Activated naive CD4-positive, alpha-beta T cell treated with anti-CD3 and anti-CD28 coated beads, Interleukin-2, amount 50 U/mL, for 16 hours (primary cell): ENCODE results near the gene LRP10.
A peak's percentile ranks its signal among the peaks of the same experiment; 100 is the strongest.

Experiments
- DNase-seq: peaks from one replicate; pipeline ENCODE4 v3.0.0-alpha.2; 2020

LRP10 gene

DNA sequence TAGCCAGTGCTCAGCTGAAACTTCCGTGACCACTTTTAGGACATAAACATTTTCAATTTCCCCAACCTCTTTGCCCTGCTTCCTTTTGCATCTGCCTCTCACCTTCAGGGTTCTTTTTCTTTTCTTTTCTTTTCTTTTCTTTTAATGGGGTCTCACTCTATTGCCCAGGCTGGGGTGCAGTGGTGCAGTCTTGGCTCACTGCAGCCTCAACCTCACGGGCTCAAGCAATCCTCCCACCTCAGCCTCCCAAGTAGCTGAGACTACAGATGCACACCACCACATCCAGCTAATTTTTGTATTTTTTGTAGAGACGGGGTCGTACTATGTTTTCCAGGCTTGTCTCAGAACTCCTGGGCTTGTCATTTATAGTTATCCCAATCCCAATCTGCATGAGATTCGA, 4.7 kb upstream of the LRP10 start:
- DNase-seq: no peak

DNA sequence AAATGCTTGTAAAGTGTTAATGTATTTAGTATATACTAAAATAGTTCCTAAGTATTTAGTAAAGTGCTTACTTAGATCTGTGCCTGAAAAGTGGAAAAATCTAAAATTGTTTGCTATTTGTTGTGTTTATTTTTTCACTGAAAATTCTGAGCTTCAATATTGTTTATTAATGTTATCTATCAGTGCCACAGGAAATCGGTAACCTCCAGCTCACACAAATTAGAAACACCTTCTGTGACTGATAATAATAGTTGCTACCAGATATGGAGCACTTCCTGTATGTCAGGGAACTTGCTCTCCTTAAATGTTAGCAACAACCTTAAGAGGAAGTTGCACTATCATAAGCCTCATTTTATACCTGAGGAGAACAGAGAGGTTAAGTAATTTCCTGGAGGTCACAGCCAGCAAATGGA, 723 bp upstream of the LRP10 start:
- DNase-seq: no peak

DNA sequence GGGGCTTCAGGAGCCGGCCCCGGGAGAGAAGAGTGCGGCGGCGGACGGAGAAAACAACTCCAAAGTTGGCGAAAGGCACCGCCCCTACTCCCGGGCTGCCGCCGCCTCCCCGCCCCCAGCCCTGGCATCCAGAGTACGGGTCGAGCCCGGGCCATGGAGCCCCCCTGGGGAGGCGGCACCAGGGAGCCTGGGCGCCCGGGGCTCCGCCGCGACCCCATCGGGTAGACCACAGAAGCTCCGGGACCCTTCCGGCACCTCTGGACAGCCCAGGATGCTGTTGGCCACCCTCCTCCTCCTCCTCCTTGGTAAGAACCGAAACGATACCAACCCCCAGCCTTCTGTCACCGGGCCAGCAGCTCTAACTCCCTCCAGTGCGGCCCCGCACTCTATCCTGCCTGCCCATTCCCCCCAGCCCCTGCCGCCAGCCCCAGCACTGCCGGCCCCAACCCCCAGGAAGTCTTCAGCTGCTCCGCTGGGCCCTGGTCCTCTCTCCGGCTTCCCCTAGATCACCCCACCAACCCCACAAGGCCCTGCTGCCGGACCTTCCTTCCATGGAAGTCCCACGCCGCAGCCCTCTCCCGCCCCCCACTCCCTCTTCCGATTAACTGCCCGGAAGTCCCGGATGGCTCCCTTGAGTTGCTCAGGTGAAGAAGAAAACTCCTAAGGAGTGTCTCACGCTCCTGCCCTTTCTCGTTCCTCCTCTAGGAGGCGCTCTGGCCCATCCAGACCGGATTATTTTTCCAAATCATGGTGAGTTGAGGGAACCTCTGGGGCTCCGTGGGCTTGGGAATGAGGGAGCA, 693 bp downstream of the LRP10 start:
- DNase-seq: peak; percentile 72

DNA sequence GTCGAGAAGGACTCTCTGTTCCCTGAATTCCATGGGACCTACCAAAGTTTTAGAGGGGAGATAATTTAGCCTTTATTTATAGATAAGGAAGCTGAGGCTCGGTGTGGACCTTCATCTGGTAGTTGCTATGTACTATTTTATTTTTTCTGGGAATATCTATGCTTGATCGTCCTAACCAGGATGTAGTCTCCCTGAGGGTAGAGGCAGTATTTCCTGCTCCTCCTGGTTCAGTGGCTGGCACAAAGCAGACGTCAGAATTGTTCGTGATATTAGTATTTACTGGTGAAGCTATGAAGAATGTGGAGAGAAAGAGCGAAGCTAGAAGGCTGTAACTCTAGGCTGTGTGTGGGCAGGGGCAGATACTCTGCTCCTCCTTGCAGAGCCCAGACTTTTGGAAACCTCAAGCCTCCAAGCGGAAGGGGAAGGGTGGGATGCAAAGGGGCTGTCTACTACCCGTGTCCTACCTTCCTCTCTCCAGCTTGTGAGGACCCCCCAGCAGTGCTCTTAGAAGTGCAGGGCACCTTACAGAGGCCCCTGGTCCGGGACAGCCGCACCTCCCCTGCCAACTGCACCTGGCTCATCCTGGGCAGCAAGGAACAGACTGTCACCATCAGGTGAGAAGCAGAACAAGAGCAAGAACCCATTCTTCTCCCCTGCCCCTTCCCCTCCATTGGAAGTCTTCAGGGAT, 1.4 kb downstream of the LRP10 start:
- DNase-seq: no peak

DNA sequence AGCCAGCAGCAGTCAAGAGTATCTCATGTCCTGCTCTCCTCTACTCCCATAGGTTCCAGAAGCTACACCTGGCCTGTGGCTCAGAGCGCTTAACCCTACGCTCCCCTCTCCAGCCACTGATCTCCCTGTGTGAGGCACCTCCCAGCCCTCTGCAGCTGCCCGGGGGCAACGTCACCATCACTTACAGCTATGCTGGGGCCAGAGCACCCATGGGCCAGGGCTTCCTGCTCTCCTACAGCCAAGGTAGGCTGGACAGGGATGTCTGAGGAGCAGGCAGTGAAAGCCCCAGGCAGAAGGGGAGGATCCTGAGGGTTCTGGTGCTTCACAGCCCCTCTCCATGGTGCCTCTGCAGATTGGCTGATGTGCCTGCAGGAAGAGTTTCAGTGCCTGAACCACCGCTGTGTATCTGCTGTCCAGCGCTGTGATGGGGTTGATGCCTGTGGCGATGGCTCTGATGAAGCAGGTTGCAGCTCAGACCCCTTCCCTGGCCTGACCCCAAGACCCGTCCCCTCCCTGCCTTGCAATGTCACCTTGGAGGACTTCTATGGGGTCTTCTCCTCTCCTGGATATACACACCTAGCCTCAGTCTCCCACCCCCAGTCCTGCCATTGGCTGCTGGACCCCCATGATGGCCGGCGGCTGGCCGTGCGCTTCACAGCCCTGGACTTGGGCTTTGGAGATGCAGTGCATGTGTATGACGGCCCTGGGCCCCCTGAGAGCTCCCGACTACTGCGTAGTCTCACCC, 3.6 kb downstream of the LRP10 start:
- DNase-seq: no peak

DNA sequence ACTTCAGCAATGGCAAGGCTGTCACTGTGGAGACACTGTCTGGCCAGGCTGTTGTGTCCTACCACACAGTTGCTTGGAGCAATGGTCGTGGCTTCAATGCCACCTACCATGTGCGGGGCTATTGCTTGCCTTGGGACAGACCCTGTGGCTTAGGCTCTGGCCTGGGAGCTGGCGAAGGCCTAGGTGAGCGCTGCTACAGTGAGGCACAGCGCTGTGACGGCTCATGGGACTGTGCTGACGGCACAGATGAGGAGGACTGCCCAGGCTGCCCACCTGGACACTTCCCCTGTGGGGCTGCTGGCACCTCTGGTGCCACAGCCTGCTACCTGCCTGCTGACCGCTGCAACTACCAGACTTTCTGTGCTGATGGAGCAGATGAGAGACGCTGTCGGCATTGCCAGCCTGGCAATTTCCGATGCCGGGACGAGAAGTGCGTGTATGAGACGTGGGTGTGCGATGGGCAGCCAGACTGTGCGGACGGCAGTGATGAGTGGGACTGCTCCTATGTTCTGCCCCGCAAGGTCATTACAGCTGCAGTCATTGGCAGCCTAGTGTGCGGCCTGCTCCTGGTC, 4.3 kb downstream of the LRP10 start:
- no peak for DNase-seq

DNA sequence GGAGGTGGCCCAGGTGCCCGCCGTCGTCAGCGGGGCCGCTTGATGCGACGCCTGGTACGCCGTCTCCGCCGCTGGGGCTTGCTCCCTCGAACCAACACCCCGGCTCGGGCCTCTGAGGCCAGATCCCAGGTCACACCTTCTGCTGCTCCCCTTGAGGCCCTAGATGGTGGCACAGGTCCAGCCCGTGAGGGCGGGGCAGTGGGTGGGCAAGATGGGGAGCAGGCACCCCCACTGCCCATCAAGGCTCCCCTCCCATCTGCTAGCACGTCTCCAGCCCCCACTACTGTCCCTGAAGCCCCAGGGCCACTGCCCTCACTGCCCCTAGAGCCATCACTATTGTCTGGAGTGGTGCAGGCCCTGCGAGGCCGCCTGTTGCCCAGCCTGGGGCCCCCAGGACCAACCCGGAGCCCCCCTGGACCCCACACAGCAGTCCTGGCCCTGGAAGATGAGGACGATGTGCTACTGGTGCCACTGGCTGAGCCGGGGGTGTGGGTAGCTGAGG, 5.5 kb downstream of the LRP10 start:
- no peak for DNase-seq

DNA sequence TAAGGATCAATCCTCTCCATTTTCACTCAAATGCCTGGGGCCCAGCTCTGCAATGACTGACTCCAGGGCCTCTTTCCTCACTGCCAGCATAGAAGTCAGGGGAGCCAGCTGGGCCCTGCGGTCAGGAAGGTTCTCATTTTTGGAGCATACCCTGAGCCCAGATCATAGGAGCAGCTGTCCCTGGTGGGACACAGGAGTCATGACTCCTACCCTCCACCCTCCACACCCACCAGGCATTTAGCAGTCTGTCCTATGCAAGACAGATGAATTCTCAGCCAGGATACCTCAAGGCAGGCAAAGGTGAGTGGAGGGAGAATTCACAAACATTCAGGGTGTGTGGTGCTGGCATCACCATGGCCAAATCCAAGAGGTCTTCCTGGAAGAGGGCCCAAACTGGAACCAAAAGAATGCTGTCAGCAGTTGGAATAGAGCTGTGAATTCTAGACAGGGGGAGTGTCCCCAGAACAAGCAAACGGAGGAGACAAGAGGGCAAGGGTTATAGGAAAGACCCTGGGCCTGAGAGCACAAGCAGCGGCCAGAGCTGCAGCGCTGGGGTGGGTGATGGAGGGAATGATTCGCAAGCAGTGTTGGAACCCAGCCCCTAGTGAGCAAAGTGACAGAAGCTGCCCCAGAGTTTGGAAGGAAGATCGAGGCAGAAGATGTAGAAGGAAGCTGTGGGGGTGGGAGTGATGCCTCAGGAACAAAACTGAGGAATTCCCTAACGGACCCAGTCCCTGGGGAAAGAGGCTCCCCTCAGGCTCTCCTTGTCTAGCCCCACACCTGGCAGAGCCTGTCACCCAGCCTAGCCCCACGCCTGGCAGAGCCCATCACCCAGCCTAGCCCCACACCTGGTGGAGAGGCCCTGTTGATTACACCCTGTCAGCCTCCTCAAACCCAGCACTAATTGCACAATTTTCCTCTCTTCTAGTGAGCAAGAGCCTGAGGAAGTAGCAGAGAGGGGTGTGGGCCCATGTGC, 7.0 kb downstream of the LRP10 start:
- DNase-seq: no peak

DNA sequence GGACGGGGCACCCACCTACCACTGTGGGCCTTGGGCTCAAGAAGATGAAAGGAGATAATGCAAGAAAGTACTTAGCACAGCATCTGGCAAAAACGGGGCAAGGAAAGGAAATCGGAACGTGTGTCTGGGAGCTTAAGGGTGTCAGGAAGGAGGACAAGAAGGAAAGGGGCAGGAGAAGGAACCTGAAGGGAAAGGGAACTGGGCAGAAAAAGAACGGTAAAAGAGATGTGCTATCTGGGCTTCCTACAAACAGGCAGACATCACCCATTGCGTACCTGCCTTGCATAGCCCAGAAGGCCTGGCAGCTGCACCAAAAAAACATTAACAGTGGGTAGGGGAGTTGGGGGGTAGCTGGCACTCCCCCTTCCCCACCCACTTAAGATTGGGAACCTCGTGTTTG, 10.5 kb downstream of the LRP10 start:
- DNase-seq: no peak

DNA sequence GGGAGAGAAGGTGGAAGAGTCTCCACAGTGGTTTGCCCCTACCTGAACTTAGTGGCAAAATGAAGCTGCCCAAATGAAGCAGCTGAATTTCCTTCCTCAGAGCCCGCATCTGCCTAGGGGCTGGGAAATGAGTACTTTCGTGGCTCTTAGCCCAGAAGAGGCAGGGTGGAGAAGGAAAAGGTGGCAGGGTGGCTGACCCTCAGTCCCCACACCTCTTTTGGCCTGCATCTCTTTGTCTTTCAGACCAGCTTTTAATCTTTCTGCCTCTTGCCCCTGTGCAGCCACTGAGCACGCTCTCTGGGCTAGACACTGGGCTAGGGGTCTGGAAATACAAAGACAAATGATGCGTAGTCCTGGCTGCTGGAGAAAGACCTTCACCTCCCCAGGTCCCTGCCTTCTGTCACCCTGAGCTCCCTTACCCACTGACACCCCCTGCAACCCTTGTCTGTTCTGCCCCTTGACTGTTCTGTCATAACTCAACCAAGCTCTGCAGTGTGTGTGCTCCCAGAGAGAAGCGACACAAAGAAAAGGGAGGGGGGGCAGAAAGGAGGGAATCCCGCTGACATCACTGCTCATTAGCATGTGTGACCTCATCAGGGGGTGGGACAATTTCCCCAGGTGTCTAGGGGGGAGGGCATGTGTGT, 11.1 kb downstream of the LRP10 start:
- DNase-seq: peak; percentile 58

DNA sequence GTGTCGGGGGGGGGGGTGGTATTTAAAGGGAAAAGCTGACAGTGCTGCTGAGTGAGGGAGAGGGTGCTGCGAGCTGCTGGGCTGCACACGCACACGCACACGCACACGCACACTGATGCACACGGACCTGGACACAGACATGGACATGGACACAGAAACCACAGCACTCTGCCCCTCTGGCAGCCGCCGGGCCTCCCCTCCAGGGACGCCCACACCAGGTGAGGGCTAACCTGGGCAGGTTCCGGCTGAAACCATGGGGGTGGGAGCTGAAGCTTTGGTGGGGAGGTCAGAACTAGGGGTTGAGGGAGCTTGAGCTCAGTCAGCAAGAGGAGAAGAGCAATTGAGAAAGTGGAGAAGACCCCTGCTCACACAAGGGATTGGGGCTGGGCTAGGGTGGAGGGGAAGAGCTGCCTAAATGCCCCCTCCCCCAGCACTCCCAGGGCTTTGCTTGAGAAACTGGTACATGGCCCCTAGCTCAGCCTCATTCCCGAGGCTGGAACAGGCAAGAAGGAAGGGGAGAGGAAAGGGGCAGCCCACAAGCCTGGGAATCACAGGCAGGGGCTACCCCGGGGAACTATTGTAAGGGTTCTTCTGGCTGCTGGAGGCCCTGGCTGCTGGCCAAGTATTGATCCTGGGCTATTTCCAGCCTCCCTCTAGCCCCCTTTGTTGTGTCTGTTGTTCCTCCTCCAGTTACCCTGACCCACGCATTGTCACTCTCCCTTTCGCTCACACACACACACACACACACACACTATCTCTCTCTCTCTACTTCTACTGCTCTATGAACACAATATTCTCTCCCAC, 11.8 kb downstream of the LRP10 start, which contains the start of gene REM2:
Gene REM2 (plus strand): TSS at position 50 of the 804 bp plus-strand sequence. CDS start 66 bp downstream, at position 116.
- DNase-seq: no peak

DNA sequence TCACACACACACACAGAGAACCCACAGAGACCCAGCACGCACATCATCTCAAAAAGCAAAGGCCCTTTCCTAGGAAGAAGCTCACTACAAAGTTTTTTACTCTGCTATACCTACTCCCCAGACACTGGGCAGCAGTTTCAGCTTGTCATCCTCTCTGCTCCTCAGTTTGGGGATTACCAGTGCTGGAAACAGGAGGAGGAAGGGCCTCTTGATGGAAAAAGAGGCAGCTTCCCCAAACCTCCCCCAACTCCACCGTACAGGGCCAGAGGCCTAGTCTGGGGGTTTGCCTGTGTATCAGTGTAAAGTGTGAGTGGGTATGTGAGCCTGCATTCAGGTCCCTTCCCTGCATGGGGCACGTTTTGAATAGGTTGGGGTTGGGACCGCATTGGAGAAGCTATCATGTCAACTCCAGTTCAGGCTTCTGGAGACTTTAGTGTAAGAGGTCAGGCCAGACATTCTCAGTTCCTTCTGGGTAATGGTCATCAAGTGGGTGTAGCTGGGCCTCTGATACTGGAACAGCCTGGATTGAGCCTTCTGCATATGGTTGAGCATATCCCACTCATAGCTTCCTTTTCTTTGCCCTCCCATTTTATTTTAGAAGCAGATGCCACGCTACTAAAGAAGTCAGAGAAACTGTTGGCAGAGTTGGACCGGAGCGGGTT, 12.7 kb downstream of the LRP10 start:
- DNase-seq: no peak

DNA sequence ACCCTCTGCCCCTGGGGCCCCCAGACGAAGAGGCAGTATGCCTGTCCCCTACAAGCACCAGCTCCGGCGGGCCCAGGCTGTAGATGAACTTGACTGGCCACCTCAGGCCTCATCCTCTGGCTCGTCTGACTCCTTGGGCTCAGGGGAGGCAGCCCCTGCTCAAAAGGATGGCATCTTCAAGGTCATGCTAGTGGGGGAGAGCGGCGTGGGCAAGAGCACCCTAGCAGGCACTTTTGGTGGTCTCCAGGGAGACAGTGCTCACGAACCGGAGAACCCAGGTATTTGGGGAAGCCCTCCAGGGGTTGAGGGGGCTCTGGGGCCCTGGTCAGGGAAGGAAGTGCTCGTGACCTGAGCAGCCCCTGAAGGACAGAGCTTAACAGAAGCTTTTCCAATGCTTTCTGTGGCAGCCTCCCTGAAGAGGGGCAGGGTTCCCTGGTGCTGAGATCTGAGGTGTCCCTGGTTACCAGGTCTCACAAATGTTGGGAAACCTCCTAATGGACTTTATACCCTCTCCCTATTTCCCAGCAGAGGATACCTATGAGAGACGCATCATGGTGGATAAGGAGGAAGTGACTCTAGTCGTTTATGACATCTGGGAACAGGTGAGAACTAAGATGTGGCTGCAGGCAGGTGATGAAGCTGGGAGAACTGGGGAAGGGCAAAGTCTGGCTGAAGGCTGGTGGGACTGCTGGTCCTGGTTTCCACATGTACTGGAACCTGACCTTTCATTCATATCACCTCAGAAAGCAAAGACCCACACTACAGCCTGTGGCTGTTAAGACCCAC, 13.4 kb downstream of the LRP10 start:
- no peak for DNase-seq

DNA sequence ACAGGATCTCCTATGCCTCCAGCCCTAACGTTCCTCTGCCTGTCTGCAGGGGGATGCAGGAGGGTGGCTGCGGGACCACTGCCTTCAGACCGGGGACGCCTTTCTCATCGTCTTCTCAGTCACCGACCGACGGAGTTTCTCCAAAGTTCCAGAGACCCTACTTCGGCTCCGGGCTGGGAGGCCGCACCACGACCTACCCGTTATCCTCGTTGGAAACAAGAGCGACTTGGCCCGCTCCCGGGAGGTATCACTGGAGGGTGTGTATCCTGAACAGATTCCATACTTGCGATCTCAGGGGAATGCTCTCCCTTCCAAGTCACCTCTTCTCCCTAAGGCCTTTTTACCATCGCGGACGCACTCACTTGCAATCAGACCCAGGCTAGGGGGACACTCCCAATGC, 14.4 kb downstream of the LRP10 start:
- no peak for DNase-seq

DNA sequence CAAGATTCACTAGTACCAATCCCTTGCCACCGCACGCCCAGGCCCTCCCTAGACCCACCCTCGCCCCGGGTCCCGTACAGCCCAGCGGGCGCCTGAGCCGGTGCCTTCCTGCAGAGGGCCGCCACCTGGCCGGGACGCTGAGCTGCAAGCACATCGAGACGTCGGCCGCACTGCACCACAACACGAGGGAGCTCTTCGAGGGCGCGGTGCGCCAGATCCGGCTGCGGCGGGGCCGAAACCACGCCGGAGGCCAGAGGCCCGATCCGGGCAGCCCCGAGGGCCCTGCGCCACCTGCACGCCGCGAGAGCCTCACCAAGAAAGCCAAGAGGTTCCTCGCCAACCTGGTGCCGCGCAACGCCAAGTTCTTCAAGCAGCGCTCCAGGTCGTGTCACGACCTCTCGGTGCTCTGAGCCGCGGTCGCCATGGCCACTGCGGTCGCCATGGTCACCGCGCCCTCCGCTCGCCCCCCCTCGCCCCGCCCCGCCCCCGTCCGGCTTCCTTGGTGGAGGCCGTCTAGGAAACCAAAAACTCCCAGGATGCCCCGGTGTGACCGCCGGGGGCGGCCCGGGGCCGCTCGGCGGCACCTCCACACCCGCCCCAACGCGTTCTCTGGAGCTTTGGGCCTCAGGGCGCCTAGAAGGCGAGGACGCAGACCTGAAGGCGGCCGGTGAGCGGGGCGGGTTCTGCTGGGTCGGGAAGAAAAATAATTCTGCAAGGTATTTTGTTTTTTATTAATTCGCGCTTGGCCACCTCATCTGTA, 15.1 kb downstream of the LRP10 start:
- peak; percentile 63 for DNase-seq

DNA sequence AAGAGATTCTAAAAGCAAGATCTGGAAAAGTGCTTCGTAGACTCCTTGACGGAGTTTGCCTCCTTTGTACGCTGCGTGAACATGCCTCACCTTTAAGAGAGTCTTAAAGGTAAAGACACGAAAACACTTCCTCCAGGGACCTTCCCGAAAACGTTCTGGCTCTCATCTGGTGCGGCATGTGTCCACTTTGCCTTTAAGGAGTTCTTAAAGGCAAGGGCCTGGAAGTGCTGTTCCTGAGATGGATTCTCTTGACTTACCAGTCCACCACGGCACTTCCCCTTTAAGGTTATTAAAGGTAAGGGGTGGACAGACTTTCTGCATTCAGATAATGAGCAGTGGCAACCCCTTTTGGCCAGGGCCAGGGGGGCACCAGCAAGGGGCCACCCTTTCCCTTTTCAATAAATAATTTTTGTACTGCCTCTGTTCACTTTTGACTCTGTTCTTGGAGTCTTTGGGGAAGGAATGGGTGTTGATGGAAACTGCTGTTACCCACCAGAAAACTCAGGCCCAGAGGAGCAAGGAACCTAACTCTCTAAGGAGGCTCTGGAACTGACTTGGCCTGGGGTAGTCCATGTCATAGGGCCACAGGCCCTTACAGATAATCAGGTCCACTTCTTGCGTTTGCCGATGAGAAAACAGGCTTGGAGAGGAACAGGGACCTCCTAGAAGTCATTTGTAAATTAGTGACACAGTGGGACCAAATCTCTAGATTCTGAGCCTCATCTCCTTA, 15.9 kb downstream of the LRP10 start:
- DNase-seq: no peak

DNA sequence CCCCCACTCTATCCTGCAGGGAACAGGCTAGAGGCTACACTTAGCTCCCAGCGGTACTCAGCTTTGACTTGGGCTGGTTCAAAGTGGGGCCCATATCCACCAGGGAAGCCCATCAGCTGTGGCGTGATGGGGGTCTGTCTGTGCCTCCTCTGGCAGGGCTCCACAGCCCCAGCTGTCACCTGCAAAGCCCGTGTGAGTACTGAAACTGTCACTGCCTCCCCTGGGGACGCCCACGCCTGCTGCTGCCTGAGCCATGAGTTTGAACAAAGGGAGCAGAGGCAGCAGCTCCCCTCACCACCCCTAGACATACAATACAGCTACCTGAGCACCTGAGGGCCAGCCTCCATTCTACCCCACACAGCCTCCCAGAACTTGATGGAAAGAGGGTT, 16.4 kb downstream of the LRP10 start:
- DNase-seq: peak; percentile 79

DNA sequence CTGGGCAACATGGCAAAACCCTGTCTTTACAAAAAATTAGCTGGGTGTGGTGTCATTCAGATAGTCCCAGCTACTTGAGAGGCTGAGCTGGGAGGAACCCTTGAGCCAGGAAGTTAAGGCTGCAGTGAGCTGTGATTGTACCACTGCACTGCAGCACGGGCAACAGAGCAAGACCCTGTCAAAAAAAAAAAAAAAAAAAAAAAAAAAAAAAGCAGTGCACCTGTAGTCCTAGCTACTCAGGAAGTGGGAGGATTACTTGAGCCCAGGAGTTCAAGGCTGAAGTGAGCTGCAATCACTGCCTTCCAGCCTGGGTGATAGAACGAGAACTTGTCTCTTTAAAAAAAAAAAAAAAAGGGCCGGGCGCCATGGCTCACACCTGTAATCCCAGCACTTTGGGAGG, 17.1 kb downstream of the LRP10 start:
- DNase-seq: no peak
